SK-N-SH (cell line): Measurements from ENCODE around the gene INTS1. TPM values are rescaled to one million over a fixed set of nuclear protein-coding genes. Genes with fewer than 3 reads are reported as not detected.
A peak's percentile ranks its signal among the peaks of the same experiment; 100 is the strongest.

Source experiments
- CTCF ChIA-PET: fragments of 300-600, 350-600 bp; formaldehyde crosslinking; extraction: SDS; loops from one replicate; lab custom pipeline; 2021; lab: Yijun Ruan, JAX
- POLR2A ChIA-PET: fragments of 350-600 bp; sonication (Branson Sonifier 250); formaldehyde crosslinking; extraction: SDS; loops from one replicate; lab custom pipeline; 2020; ENCODE audit warnings: antibody characterized with exemption, inconsistent platforms; lab: Yijun Ruan, JAX
- DNase-seq: peaks from one replicate; pipeline ENCODE4 v3.0.0; 2012
- H2AFZ ChIP-seq: fragments of 200-600 bp; sonication (generic); 2 replicates; pipeline ENCODE4 v1.8.1; 2016; ENCODE audit warnings: antibody characterized with exemption, mild to moderate bottlenecking, low read depth
- H3F3A ChIP-seq: fragments of 200-600 bp; sonication (generic); replicated peaks from 2 replicates; pipeline ENCODE3; 2016; ENCODE audit warnings: antibody characterized with exemption, mild to moderate bottlenecking; ENCODE audit not compliant: insufficient read depth
- H3K27ac ChIP-seq, 2 experiments: fragments of 200-500 bp in 1 of 2; fragments of 200-600 bp in 1 of 2; sonication (Bioruptor generic) in 1 of 2; sonication (generic), shearing (Covaris generic) in 1 of 2; 2 replicates each; pipeline versions ENCODE4 v1.5.1 to v1.6.1; 2014 to 2016; ENCODE audit warnings: low read depth in 2 of 2, inconsistent platforms in 1 of 2, low read length in 1 of 2, mild to moderate bottlenecking in 1 of 2, mixed read lengths in 1 of 2
- H3K27me3 ChIP-seq: fragments of 200-600 bp; sonication (generic), shearing (Covaris generic); 2 replicates; pipeline ENCODE4 v1.6.1; 2016; ENCODE audit warnings: mixed run types; ENCODE audit not compliant: insufficient read depth
- H3K36me3 ChIP-seq, 2 experiments: fragments of 200-500 bp in 1 of 2; fragments of 200-600 bp in 1 of 2; sonication (Bioruptor generic) in 1 of 2; sonication (generic) in 1 of 2; replicated peaks in 1 of 2; 2 replicates each; pipeline versions ENCODE3 to v1.5.1; 2014 to 2016; ENCODE audit warnings: low read length in 1 of 2, mild to moderate bottlenecking in 1 of 2; ENCODE audit not compliant: insufficient read depth in 2 of 2, control insufficient read depth in 1 of 2
- H3K4me1 ChIP-seq, 2 experiments: fragments of 200-500 bp in 1 of 2; fragments of 200-600 bp in 1 of 2; sonication (Bioruptor generic) in 1 of 2; sonication (generic), shearing (Covaris generic) in 1 of 2; 2 replicates each; pipeline versions ENCODE4 v1.5.1 to v1.6.1; 2014 to 2016; ENCODE audit warnings: low read depth in 1 of 2, low read length in 1 of 2, mixed run types in 1 of 2; ENCODE audit not compliant: insufficient read depth in 2 of 2, control insufficient read depth in 1 of 2
- H3K4me2 ChIP-seq: fragments of 200-600 bp; sonication (generic), shearing (Covaris generic); 2 replicates; pipeline ENCODE4 v1.6.1; 2017; ENCODE audit warnings: mixed run types
- H3K4me3 ChIP-seq, 2 experiments: fragments of 200-500 bp in 1 of 2; fragments of 200-600 bp in 1 of 2; sonication (Bioruptor generic) in 1 of 2; sonication (generic), shearing (Covaris generic) in 1 of 2; 2 replicates each; pipeline versions ENCODE4 v1.5.1 to v1.8.1; 2014 to 2016; ENCODE audit warnings: low read depth in 2 of 2, inconsistent platforms in 1 of 2, low read length in 1 of 2, mild to moderate bottlenecking in 1 of 2, mixed read lengths in 1 of 2, moderate library complexity in 1 of 2
- H3K79me2 ChIP-seq: fragments of 200-600 bp; sonication (generic); 2 replicates; pipeline ENCODE4 v1.8.1; 2017; ENCODE audit warnings: mild to moderate bottlenecking; ENCODE audit not compliant: insufficient read depth
- H3K9ac ChIP-seq: fragments of 200-600 bp; sonication (generic); 2 replicates; pipeline ENCODE4 v1.6.1; 2017; ENCODE audit warnings: mixed run types
- H3K9me2 ChIP-seq: fragments of 200-600 bp; sonication (generic); 2 replicates; pipeline ENCODE4 v1.6.1; 2017; ENCODE audit warnings: mixed run types
- H3K9me3 ChIP-seq: fragments of 200-600 bp; sonication (generic); 2 replicates; pipeline ENCODE4 v1.6.1; 2017; ENCODE audit warnings: mixed run types, mild to moderate bottlenecking, moderate library complexity
- H4K20me1 ChIP-seq: fragments of 200-600 bp; sonication (generic); 2 replicates; pipeline ENCODE4 v1.6.1; 2017; ENCODE audit warnings: mild to moderate bottlenecking, mixed run types; ENCODE audit not compliant: insufficient read depth
- CHD2 ChIP-seq: fragments of 150-350 bp; IDR thresholded peaks from 2 replicates; pipeline ENCODE4 v1.6.1; 2018; ENCODE audit warnings: low read length; ENCODE audit not compliant: partially characterized antibody
- EP300 ChIP-seq, 2 experiments: IDR thresholded peaks; 2 replicates each; pipeline versions ENCODE4 v1.4.0 to v1.6.1; 2012; ENCODE audit warnings: borderline replicate concordance in 1 of 2, low read depth in 1 of 2, low read length in 1 of 2
- EZH2phosphoT487 ChIP-seq: fragments of 200-600 bp; sonication (generic); IDR thresholded peaks from 2 replicates; pipeline ENCODE4 v1.6.1; 2017; ENCODE audit warnings: low read depth, mixed run types, mild to moderate bottlenecking, antibody characterized with exemption, moderate library complexity, borderline replicate concordance
- FOXJ3 ChIP-seq: sonication (generic); formaldehyde crosslinking; IDR thresholded peaks from 2 replicates; pipeline ENCODE4 v1.5.1; 2020; ENCODE audit warnings: mild to moderate bottlenecking, missing genetic modification reagents
- MEF2A ChIP-seq: IDR thresholded peaks from 2 replicates; pipeline ENCODE4 v1.4.0; 2012; ENCODE audit warnings: low read depth, borderline replicate concordance
- MXI1 ChIP-seq: IDR thresholded peaks from 2 replicates; pipeline ENCODE4 v1.6.1; 2012; ENCODE audit warnings: mild to moderate bottlenecking, low read depth, low read length, improper control_type of control experiment
- NFIC ChIP-seq: IDR thresholded peaks from 2 replicates; pipeline ENCODE4 v1.4.0; 2012; ENCODE audit warnings: borderline replicate concordance
- RAD21 ChIP-seq: IDR thresholded peaks from 2 replicates; pipeline ENCODE4 v1.6.1; 2012; ENCODE audit warnings: mild to moderate bottlenecking, low read length
- RCOR1 ChIP-seq: fragments of 150-350 bp; IDR thresholded peaks from 2 replicates; pipeline ENCODE4 v1.6.1; 2017; ENCODE audit warnings: antibody characterized with exemption, low read length
- SIN3A ChIP-seq: IDR thresholded peaks from 2 replicates; pipeline ENCODE4 v1.6.1; 2012; ENCODE audit warnings: low read depth, mild to moderate bottlenecking, low read length, moderate library complexity, borderline replicate concordance
- SMC3 ChIP-seq: IDR thresholded peaks from 2 replicates; pipeline ENCODE4 v1.6.1; 2012; ENCODE audit warnings: low read depth, low read length, improper control_type of control experiment
- TCF12 ChIP-seq: IDR thresholded peaks from 2 replicates; pipeline ENCODE4 v1.4.0; 2012
- TEAD4 ChIP-seq: IDR thresholded peaks from 2 replicates; pipeline ENCODE4 v1.4.0; 2012; ENCODE audit warnings: mild to moderate bottlenecking, borderline replicate concordance; ENCODE audit not compliant: insufficient read depth
- WGBS: methylation state at CpG from one replicate; pipeline ENCODE4 v1.1.6; 2017; ENCODE audit warnings: low lambda C conversion rate; 5-methylcytosine and 5-hydroxymethylcytosine counted together
- polyA plus RNA-seq, 3 experiments: library from polyadenylated mRNA; depleted of rRNA; stranded (reverse); fragments of >200 nt; gene quantifications; 2 replicates each; pipeline ENCODE4 v1.2.3, GENCODE V29; 2012
- TF ChIP-seq, protein P1 (sequence below): fragments of 150-350 bp; IDR thresholded peaks from 2 replicates; pipeline ENCODE4 v1.6.1; 2016; ENCODE audit warnings: mild to moderate bottlenecking, low read depth, low read length
- TF ChIP-seq, protein P2 (sequence below): IDR thresholded peaks from 2 replicates; pipeline ENCODE4 v1.4.0; 2012; ENCODE audit warnings: low read depth, borderline replicate concordance
- TF ChIP-seq, protein P3 (sequence below): fragments of 150-350 bp; IDR thresholded peaks from 2 replicates; pipeline ENCODE4 v1.6.1; 2017; ENCODE audit warnings: antibody characterized with exemption, low read length, low read depth, borderline replicate concordance
- TF ChIP-seq, protein P4 (sequence below): IDR thresholded peaks from 2 replicates; pipeline ENCODE4 v1.4.0; 2012; ENCODE audit warnings: low read depth

INTS1 gene
- polyA plus RNA-seq, 1 of the 3 experiments (the other 2 are of a cell fraction), result 48.1 TPM

DNA sequence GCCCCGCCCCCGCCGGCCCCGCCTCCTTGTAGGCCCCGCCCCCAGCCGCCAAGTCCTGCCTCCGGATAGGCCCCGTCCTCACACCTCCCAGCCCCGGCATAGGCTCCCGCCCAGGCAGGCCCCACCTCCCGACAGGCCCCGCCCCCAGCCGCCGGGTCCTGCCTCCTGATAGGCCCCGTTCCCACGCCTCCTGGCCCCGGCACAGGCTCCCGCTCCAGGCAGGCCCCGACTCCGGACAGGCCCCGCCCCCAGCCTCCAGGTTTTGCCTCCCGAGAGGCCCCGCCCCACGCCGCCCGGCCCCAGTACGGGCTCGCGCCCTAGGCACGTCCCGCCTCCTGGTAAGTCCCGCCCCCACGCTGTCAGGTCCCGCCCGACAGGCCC, 44.7 kb downstream of the INTS1 start:
- Histone ChIP-seq H3K79me2 (peaks cover 46% of the 10 kb centered on the region), H3K36me3 (peaks cover 0 to 6% of the 10 kb centered on the region in 2 experiments), H3K9me3 (no peaks in the 10 kb centered on the region), H2AFZ (no peak overlapping the region), H3K27me3 (no peaks in the 10 kb centered on the region), H4K20me1 (peaks cover 39% of the 10 kb centered on the region), H3K4me2 (peak overlapping the region; percentile 99; the same call in 1 of the 2 replicates), H3K9ac (peak overlapping the region; percentile 96; the same call in 1 of the 2 replicates), H3K4me3 (peak overlapping the region; percentile 78 to 100), H3K27ac (peak overlapping the region in 1 of 2 experiments; percentile 96; a peak in 1 of 4 replicates), H3F3A (peaks cover 19% of the 10 kb centered on the region), H3K4me1 (peaks cover 17 to 33% of the 10 kb centered on the region in 2 experiments; a peak in 3 of 4 replicates), H3K9me2 (no peaks in the 10 kb centered on the region)
- under 1% methylated on average over 29 of the region's 35 CpGs for WGBS
- CTCF ChIA-PET, result interaction anchor here (1.4 to 9.2 kb wide), 3 partner anchors 11 to 233 kb away, joined by 3 to 108 read pairs (median 13); no protein-coding TSS in a partner anchor
- POLR2A ChIA-PET, result no interaction called here
- TF ChIP-seq TCF12 (no peak), RCOR1 (no peak), SIN3A (no peak), EP300 (IDR thresholded peaks at IDR 0.05; ENCODE audit: borderline replicate concordance in 1 of 2, low read depth in 1 of 2, low read length in 1 of 2) (no peak), NFIC (no peak), TEAD4 (no peak), FOXJ3 (CRISPR knock-in tag) (no peak), CHD2 (no peak), SMC3 (no peak), RAD21 (no peak), MXI1 (no peak), EZH2phosphoT487 (no peak), MEF2A (no peak)
- TF ChIP-seq, protein P1, sequence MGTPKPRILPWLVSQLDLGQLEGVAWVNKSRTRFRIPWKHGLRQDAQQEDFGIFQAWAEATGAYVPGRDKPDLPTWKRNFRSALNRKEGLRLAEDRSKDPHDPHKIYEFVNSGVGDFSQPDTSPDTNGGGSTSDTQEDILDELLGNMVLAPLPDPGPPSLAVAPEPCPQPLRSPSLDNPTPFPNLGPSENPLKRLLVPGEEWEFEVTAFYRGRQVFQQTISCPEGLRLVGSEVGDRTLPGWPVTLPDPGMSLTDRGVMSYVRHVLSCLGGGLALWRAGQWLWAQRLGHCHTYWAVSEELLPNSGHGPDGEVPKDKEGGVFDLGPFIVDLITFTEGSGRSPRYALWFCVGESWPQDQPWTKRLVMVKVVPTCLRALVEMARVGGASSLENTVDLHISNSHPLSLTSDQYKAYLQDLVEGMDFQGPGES, result no peak
- TF ChIP-seq, protein P2, sequence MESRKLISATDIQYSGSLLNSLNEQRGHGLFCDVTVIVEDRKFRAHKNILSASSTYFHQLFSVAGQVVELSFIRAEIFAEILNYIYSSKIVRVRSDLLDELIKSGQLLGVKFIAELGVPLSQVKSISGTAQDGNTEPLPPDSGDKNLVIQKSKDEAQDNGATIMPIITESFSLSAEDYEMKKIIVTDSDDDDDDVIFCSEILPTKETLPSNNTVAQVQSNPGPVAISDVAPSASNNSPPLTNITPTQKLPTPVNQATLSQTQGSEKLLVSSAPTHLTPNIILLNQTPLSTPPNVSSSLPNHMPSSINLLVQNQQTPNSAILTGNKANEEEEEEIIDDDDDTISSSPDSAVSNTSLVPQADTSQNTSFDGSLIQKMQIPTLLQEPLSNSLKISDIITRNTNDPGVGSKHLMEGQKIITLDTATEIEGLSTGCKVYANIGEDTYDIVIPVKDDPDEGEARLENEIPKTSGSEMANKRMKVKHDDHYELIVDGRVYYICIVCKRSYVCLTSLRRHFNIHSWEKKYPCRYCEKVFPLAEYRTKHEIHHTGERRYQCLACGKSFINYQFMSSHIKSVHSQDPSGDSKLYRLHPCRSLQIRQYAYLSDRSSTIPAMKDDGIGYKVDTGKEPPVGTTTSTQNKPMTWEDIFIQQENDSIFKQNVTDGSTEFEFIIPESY, result no peak
- TF ChIP-seq, protein P3, sequence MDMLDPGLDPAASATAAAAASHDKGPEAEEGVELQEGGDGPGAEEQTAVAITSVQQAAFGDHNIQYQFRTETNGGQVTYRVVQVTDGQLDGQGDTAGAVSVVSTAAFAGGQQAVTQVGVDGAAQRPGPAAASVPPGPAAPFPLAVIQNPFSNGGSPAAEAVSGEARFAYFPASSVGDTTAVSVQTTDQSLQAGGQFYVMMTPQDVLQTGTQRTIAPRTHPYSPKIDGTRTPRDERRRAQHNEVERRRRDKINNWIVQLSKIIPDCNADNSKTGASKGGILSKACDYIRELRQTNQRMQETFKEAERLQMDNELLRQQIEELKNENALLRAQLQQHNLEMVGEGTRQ, result no peak
- TF ChIP-seq, protein P4, sequence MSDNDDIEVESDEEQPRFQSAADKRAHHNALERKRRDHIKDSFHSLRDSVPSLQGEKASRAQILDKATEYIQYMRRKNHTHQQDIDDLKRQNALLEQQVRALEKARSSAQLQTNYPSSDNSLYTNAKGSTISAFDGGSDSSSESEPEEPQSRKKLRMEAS, result no peak; the same call in 1 of the 2 replicates
- DNase-seq, result peak; percentile 100
